Measurements from ENCODE around the gene DMD.

Gene DMD

DNA sequence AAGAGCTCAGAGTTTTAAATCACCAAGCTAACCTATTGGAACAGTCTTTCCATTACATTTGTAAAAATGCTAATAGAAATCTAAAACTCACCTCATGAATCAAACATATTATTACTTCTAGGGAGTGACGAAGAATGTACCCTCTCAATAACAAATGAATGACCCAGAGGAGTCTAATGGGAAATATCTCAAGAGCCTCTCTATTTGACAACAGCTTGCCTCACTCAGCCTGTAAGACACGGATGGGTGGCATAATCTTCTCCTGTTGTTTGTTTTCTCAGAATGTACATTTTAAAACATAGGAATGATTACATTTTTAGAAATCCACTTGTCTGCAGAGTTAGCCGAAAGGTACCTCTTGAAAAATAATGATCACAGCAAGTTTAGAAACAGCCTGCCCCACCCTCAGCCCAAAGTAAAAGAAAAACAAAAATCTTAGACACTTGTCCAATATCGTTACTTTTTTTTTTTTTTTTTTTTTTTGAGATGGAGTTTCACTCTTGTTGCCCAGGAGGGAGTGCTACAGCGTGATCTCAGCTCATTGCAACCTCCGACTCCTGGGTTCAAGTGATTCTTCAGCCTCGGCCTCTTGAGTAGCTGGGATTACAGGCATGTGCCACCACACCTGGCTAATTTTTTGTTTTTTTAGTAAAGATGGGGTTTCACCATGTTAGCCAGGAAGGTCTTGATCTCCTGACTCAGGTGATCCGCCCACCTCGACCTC lies 1955.9 kb downstream of the DMD start:
- no peak for TF ChIP-seq EZH2phosphoT487 (IDR thresholded peaks at IDR 0.05; ENCODE audit: borderline replicate concordance)
- TF ChIP-seq, protein P1, sequence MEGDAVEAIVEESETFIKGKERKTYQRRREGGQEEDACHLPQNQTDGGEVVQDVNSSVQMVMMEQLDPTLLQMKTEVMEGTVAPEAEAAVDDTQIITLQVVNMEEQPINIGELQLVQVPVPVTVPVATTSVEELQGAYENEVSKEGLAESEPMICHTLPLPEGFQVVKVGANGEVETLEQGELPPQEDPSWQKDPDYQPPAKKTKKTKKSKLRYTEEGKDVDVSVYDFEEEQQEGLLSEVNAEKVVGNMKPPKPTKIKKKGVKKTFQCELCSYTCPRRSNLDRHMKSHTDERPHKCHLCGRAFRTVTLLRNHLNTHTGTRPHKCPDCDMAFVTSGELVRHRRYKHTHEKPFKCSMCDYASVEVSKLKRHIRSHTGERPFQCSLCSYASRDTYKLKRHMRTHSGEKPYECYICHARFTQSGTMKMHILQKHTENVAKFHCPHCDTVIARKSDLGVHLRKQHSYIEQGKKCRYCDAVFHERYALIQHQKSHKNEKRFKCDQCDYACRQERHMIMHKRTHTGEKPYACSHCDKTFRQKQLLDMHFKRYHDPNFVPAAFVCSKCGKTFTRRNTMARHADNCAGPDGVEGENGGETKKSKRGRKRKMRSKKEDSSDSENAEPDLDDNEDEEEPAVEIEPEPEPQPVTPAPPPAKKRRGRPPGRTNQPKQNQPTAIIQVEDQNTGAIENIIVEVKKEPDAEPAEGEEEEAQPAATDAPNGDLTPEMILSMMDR (conservative IDR thresholded peaks at IDR 0.05; ENCODE audit: low read length), result no peak
- H3K9me3 ChIP-seq (ENCODE audit: insufficient read depth, low read depth, low read length), result no peaks in the 10 kb centered on the region
- no peak overlapping the region for H2AFZ ChIP-seq (ENCODE audit: low read length)
- no peaks in the 10 kb centered on the region for H3K4me1 ChIP-seq (ENCODE audit: insufficient read depth, low read length, poor library complexity, severe bottlenecking)
- no peaks in the 10 kb centered on the region for H3K9me2 ChIP-seq (replicated peaks; ENCODE audit: low read depth, low read length)
- no peaks in the 10 kb centered on the region for H3F3A ChIP-seq (ENCODE audit: low read depth)
- H3K27me3 ChIP-seq (ENCODE audit: insufficient read depth, low read length, poor library complexity, severe bottlenecking), result no peaks in the 10 kb centered on the region
- no peak overlapping the region for H3K4me2 ChIP-seq (ENCODE audit: low read depth, low read length, poor library complexity, severe bottlenecking)
- no peak overlapping the region for H3K4me3 ChIP-seq (ENCODE audit: low read length, poor library complexity, severe bottlenecking)
- no peak overlapping the region for H3K9ac ChIP-seq (ENCODE audit: low read depth, low read length, poor library complexity, severe bottlenecking)
- peaks cover 6% of the 10 kb centered on the region for H3K79me2 ChIP-seq (ENCODE audit: insufficient read depth, low read length)
- H4K20me1 ChIP-seq (ENCODE audit: insufficient read depth, low read length, poor library complexity, severe bottlenecking), result no peaks in the 10 kb centered on the region
- peaks cover 6% of the 10 kb centered on the region; the same call in 1 of the 2 replicates for H3K36me3 ChIP-seq (ENCODE audit: insufficient read depth, low read length)

DNA sequence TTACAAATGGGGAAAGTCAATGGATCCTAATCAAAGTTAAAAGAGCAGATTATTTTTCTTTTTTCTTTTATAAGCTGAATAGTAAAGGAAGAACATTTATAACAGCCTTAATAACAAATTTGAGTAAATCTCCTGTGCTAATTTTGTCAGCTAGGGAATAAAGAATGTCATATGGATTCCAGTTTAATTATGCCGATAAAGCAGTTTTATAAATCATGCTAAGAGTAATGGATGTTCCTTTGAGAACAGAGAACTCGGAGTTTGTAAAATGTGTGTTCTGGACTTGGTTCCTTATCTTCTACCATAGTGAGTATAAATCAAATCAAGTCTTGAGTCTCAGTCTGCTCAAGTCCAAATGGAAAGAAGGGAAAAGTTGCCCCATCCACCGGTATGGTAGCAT lies 1959.2 kb downstream of the DMD start:
- TF ChIP-seq, protein P1 (conservative IDR thresholded peaks at IDR 0.05; ENCODE audit: low read length), result no peak
- no peak for TF ChIP-seq EZH2phosphoT487 (IDR thresholded peaks at IDR 0.05; ENCODE audit: borderline replicate concordance)
- no peaks in the 10 kb centered on the region for H3K9me3 ChIP-seq (ENCODE audit: insufficient read depth, low read depth, low read length)
- H3K4me3 ChIP-seq (ENCODE audit: low read length, poor library complexity, severe bottlenecking), result no peak overlapping the region
- H3K4me2 ChIP-seq (ENCODE audit: low read depth, low read length, poor library complexity, severe bottlenecking), result no peak overlapping the region
- no peaks in the 10 kb centered on the region for H3K9me2 ChIP-seq (replicated peaks; ENCODE audit: low read depth, low read length)
- no peak overlapping the region for H3K9ac ChIP-seq (ENCODE audit: low read depth, low read length, poor library complexity, severe bottlenecking)
- no peaks in the 10 kb centered on the region for H3F3A ChIP-seq (ENCODE audit: low read depth)
- H3K79me2 ChIP-seq (ENCODE audit: insufficient read depth, low read length), result no peaks in the 10 kb centered on the region; the same call in 1 of the 2 replicates
- H3K4me1 ChIP-seq (ENCODE audit: insufficient read depth, low read length, poor library complexity, severe bottlenecking), result no peaks in the 10 kb centered on the region
- H3K36me3 ChIP-seq (ENCODE audit: insufficient read depth, low read length), result no peaks in the 10 kb centered on the region
- H2AFZ ChIP-seq (ENCODE audit: low read length), result no peak overlapping the region
- no peaks in the 10 kb centered on the region for H4K20me1 ChIP-seq (ENCODE audit: insufficient read depth, low read length, poor library complexity, severe bottlenecking)
- no peaks in the 10 kb centered on the region for H3K27me3 ChIP-seq (ENCODE audit: insufficient read depth, low read length, poor library complexity, severe bottlenecking)

DNA sequence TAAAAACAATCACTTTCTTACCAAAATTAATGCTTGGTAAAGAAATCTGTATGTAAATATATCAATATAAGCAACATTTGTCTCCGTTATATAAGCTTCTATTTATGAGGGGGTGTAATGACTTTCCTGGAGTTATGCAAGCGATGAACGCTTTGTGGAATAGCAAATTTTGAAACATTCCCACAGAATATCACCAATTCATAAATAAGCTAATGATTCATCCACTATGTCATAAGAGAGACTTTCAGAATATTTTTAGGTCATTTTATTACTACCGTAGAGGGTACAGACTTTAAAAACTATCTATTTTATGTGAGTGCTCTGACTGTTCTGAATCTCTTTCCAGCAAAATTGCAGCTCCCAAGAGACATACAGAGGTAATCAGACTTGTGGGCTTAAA lies 1960.0 kb downstream of the DMD start:
- Histone ChIP-seq H3K27me3 (ENCODE audit: insufficient read depth, low read length, poor library complexity, severe bottlenecking) (no peaks in the 10 kb centered on the region), H3K36me3 (ENCODE audit: insufficient read depth, low read length) (no peaks in the 10 kb centered on the region), H4K20me1 (ENCODE audit: insufficient read depth, low read length, poor library complexity, severe bottlenecking) (no peaks in the 10 kb centered on the region), H3K9me3 (ENCODE audit: insufficient read depth, low read depth, low read length) (no peaks in the 10 kb centered on the region), H3K4me2 (ENCODE audit: low read depth, low read length, poor library complexity, severe bottlenecking) (no peak overlapping the region), H2AFZ (ENCODE audit: low read length) (no peak overlapping the region), H3K4me3 (ENCODE audit: low read length, poor library complexity, severe bottlenecking) (no peak overlapping the region), H3K4me1 (ENCODE audit: insufficient read depth, low read length, poor library complexity, severe bottlenecking) (no peaks in the 10 kb centered on the region), H3K9me2 (replicated peaks; ENCODE audit: low read depth, low read length) (no peaks in the 10 kb centered on the region), H3K9ac (ENCODE audit: low read depth, low read length, poor library complexity, severe bottlenecking) (no peak overlapping the region), H3F3A (ENCODE audit: low read depth) (no peaks in the 10 kb centered on the region), H3K79me2 (ENCODE audit: insufficient read depth, low read length) (no peaks in the 10 kb centered on the region; the same call in 1 of the 2 replicates)
- TF ChIP-seq, protein P1 (conservative IDR thresholded peaks at IDR 0.05; ENCODE audit: low read length), result no peak
- no peak for TF ChIP-seq EZH2phosphoT487 (IDR thresholded peaks at IDR 0.05; ENCODE audit: borderline replicate concordance)
